Liver (tissue), 3 donors: ENCODE results near the gene CSF2RB.

Experiments used
- ATF3 ChIP-seq: IDR thresholded peaks from 2 replicates; pipeline ENCODE4 v1.6.1; 2016; ENCODE audit warnings: antibody characterized with exemption
- CTCF ChIP-seq: fragments of 150-350 bp; IDR thresholded peaks from 2 replicates; pipeline ENCODE4 v1.5.1; 2017; ENCODE audit warnings: improper control_type of control experiment, low read depth, low read length; ENCODE audit not compliant: missing input control
- FOXA2 ChIP-seq: IDR thresholded peaks from 2 replicates; pipeline ENCODE4 v1.6.1; 2016; ENCODE audit warnings: antibody characterized with exemption
- HNF4G ChIP-seq: IDR thresholded peaks from 2 replicates; pipeline ENCODE4 v1.6.1; 2016; ENCODE audit warnings: antibody characterized with exemption
- MAX ChIP-seq: IDR thresholded peaks from 2 replicates; pipeline ENCODE4 v1.6.1; 2016; ENCODE audit warnings: antibody characterized with exemption
- RAD21 ChIP-seq, 2 donors: IDR thresholded peaks; 2 replicates each; pipeline ENCODE4 v1.6.1; 2016; ENCODE audit warnings: antibody characterized with exemption in 2 of 2, mild to moderate bottlenecking in 2 of 2
- REST ChIP-seq: IDR thresholded peaks from 2 replicates; pipeline ENCODE4 v1.6.1; 2016; ENCODE audit warnings: antibody characterized with exemption, mild to moderate bottlenecking
- SP1 ChIP-seq: IDR thresholded peaks from 2 replicates; pipeline ENCODE4 v1.6.1; 2018; ENCODE audit warnings: antibody characterized with exemption, mild to moderate bottlenecking
- ZBTB33 ChIP-seq: IDR thresholded peaks from 2 replicates; pipeline ENCODE4 v1.6.1; 2016; ENCODE audit warnings: antibody characterized with exemption
- donor health status: healthy.
- donor health status: healthy.

- TF ChIP-seq CTCF = no peak
- no peak for TF ChIP-seq ZBTB33
- TF ChIP-seq MAX = no peak
- TF ChIP-seq SP1 = no peak
- TF ChIP-seq REST = no peak
- no peak for TF ChIP-seq FOXA2
- no peak for TF ChIP-seq ATF3
- TF ChIP-seq RAD21 (IDR thresholded peaks at IDR 0.05) = no peak
- no peak for TF ChIP-seq HNF4G
Measured at GRCh38 chr22:36926309-36926708, 12.9 kb downstream of the CSF2RB start.
